ENCODE data around the gene PACRG. TPM values are rescaled to one million over a fixed set of nuclear protein-coding genes. Genes with fewer than 3 reads are reported as not detected.

Gene PACRG
- total and polyA plus RNA-seq, 2 experiments from 2014 or later, result 0.17 to 0.68 TPM

- no peaks in the 10 kb centered on the region for H3K79me2 ChIP-seq (replicated peaks; ENCODE audit: insufficient read depth)
Measured at GRCh38 chr6:163282672-163283071, 554.9 kb downstream of the PACRG start.

More at GRCh38 chr6:163282672-163283071, 554.9 kb downstream of the PACRG start:
- Histone ChIP-seq H4K20me1 (replicated peaks; ENCODE audit: insufficient read depth) (no peaks in the 10 kb centered on the region), H3K4me1 (ENCODE audit: insufficient read depth) (no peaks in the 10 kb centered on the region), H3K36me3 (ENCODE audit: insufficient read depth) (no peaks in the 10 kb centered on the region), H3K27ac (ENCODE audit: low read depth) (no peak overlapping the region), H3K9me2 (ENCODE audit: insufficient read depth) (no peaks in the 10 kb centered on the region), H3F3A (replicated peaks; ENCODE audit: low read depth) (no peaks in the 10 kb centered on the region), H3K4me3 (no peak overlapping the region), H2AFZ (no peak overlapping the region), H3K4me2 (no peak overlapping the region), H3K27me3 (ENCODE audit: insufficient read depth) (no peaks in the 10 kb centered on the region)
- Mint-ChIP-seq H3K4me3 (no peak overlapping the region), H3K27me3 (ENCODE audit: insufficient read depth, low read depth, poor library complexity) (peaks cover 1% of the 10 kb centered on the region), H3K9me3 (no peaks in the 10 kb centered on the region; the same call in none of the 3 replicates), H3K36me3 (ENCODE audit: low read depth) (no peaks in the 10 kb centered on the region), H3K27ac (no peak overlapping the region), H3K4me1 (0 out of 3 replicates have a peak, but pooled peaks cover 4% of the 10 kb centered on the region)
- ATAC-seq (no peak), DNase-seq (ENCODE audit: low spot score) (no peak)
- TF ChIP-seq REST (IDR thresholded peaks at IDR 0.05; ENCODE audit: unreplicated experiment) (no peak), NANOG (IDR thresholded peaks at IDR 0.05; ENCODE audit: borderline replicate concordance) (no peak), JUNB (IDR thresholded peaks at IDR 0.05; ENCODE audit: unreplicated experiment) (no peak), STAT1 (IDR thresholded peaks at IDR 0.05; ENCODE audit: unreplicated experiment) (no peak), ZNF462 (CRISPR knock-in tag; IDR thresholded peaks at IDR 0.05) (no peak), ZNF331 (CRISPR knock-in tag; IDR thresholded peaks at IDR 0.05; ENCODE audit: low read depth) (no peak), EZH2 (IDR thresholded peaks at IDR 0.05; ENCODE audit: low read depth, unreplicated experiment) (no peak), ZNF114 (CRISPR knock-in tag; IDR thresholded peaks at IDR 0.05) (no peak), ETS1 (IDR thresholded peaks at IDR 0.05) (no peak), POLR2AphosphoS5 (IDR thresholded peaks at IDR 0.05; ENCODE audit: low read depth) (no peak), CREB1 (CRISPR knock-in tag; IDR thresholded peaks at IDR 0.05; ENCODE audit: low read depth) (no peak)
